Middle frontal gyrus (tissue), 1 donor: ENCODE measurements around the gene TLR6.
"Not testable (repeated sequence)": the region's sequence is repeated elsewhere in the genome, so short reads cannot be mapped to it uniquely, and the experiment has no call there.

Experiments
- DNase-seq: peaks from one replicate; pipeline ENCODE4 v3.0.0-alpha.2; 2015; ENCODE audit warnings: low spot score; ENCODE audit errors: extremely low spot score

Gene TLR6

GRCh38 chr4:38822748-38823303 lies 33.8 kb downstream of the TLR6 start:
- DNase-seq = no peak

GRCh38 chr4:38821739-38822138 lies 34.9 kb downstream of the TLR6 start:
- DNase-seq = no peak

- DNase-seq = no peak
Measured at GRCh38 chr4:38820329-38821061, 36.1 kb downstream of the TLR6 start.

GRCh38 chr4:38819569-38819968 lies 37.0 kb downstream of the TLR6 start:
- no peak for DNase-seq

GRCh38 chr4:38818441-38818976 lies 38.1 kb downstream of the TLR6 start:
- DNase-seq = no peak

GRCh38 chr4:38815885-38816782 lies 40.5 kb downstream of the TLR6 start:
- DNase-seq = no peak

- DNase-seq = no peak
Measured at GRCh38 chr4:38814386-38814785, 42.2 kb downstream of the TLR6 start.

- no peak for DNase-seq
Measured at GRCh38 chr4:38811297-38811696, 45.3 kb downstream of the TLR6 start.

- DNase-seq = not testable (repeated sequence)
Measured at GRCh38 chr4:38807462-38807861, 49.2 kb downstream of the TLR6 start.

GRCh38 chr4:38806251-38806650 lies 50.4 kb downstream of the TLR6 start:
- DNase-seq = not testable (repeated sequence)

GRCh38 chr4:38805530-38806145 lies 51.0 kb downstream of the TLR6 start:
- DNase-seq = no peak

- peak; percentile 52 for DNase-seq
Measured at GRCh38 chr4:38804654-38805295, 51.8 kb downstream of the TLR6 start, which contains the start of gene TLR1. TSS of gene TLR1 (minus strand) at chr4:38804791. CDS start at chr4:38798831, 5,960 bp downstream.

- DNase-seq = no peak
Measured at GRCh38 chr4:38803833-38804653, 52.6 kb downstream of the TLR6 start.

- DNase-seq = no peak
Measured at GRCh38 chr4:38802561-38803355, 53.9 kb downstream of the TLR6 start.

GRCh38 chr4:38800961-38801450 lies 55.6 kb downstream of the TLR6 start:
- no peak for DNase-seq

GRCh38 chr4:38800366-38800765 lies 56.3 kb downstream of the TLR6 start:
- no peak for DNase-seq

- DNase-seq = no peak
Measured at GRCh38 chr4:38795087-38795486, 61.5 kb downstream of the TLR6 start.

- DNase-seq = no peak
Measured at GRCh38 chr4:38794051-38794450, 62.6 kb downstream of the TLR6 start.

GRCh38 chr4:38791010-38791409 lies 65.6 kb downstream of the TLR6 start:
- DNase-seq = no peak
